Thyroid gland (tissue), 4 donors: ENCODE measurements around the gene COL25A1. TPM values are rescaled to one million over a fixed set of nuclear protein-coding genes. Genes with fewer than 3 reads are reported as not detected.

Experiments used
- DNase-seq, 2 donors: peaks; one replicate each; pipeline ENCODE4 v3.0.0-alpha.2; 2019
- H3K27ac ChIP-seq, 3 donors: fragments of 200-600 bp; sonication (generic); 1 replicate in 2 of 3; 2 replicates in 1 of 3; pipeline ENCODE4 v1.5.1; 2016 to 2019; ENCODE audit warnings: mild to moderate bottlenecking in 1 of 3, moderate library complexity in 1 of 3
- H3K27me3 ChIP-seq: fragments of 200-600 bp; sonication (generic); one replicate; pipeline ENCODE4 v1.5.1; 2019
- H3K36me3 ChIP-seq, 2 donors: fragments of 200-600 bp; sonication (generic); one replicate each; pipeline ENCODE4 v1.5.1; 2016 to 2019
- H3K4me1 ChIP-seq, 2 donors: fragments of 200-600 bp; sonication (generic); one replicate each; pipeline ENCODE4 v1.5.1; 2017 to 2019
- H3K4me3 ChIP-seq, 3 donors: fragments of 200-600 bp; sonication (generic); replicated peaks in 1 of 3; 1 replicate in 2 of 3; 2 replicates in 1 of 3; pipeline ENCODE4 v1.5.1; 2016; ENCODE audit warnings: mild to moderate bottlenecking in 1 of 3
- H3K9me3 ChIP-seq: fragments of 200-600 bp; sonication (generic); one replicate; pipeline ENCODE4 v1.5.1; 2017
- POLR2A ChIP-seq, 2 donors: fragments of 450-650 bp; IDR thresholded peaks; one replicate each; pipeline ENCODE4 v1.6.1; 2017; ENCODE audit warnings: antibody characterized with exemption in 2 of 2, mild to moderate bottlenecking in 2 of 2, moderate library complexity in 1 of 2
- WGBS, 2 donors: methylation state at CpG; one replicate each; pipeline ENCODE4 v1.1.5; 2017; 5-methylcytosine and 5-hydroxymethylcytosine counted together
- intact Hi-C: fragments of 100-400 bp; cut with DNase I; formaldehyde crosslinking; loops from one replicate; pipeline ENCODE4 v1.15.1; 2023
- total RNA-seq, 4 donors: library from RNA; depleted of rRNA; stranded (reverse); fragments of >200 nt; gene quantifications; one replicate each; pipeline ENCODE4 v1.2.3, GENCODE V29; 2016
- TF ChIP-seq, protein P1 (sequence below), 6 experiments: fragments of 200-600 bp in 3 of 6; fragments of 450-650 bp in 3 of 6; sonication (generic) in 3 of 6; IDR thresholded peaks; one replicate each; pipeline ENCODE4 v1.5.1; 2016 to 2019; ENCODE audit warnings: antibody characterized with exemption in 6 of 6, mild to moderate bottlenecking in 2 of 6, inconsistent platforms in 1 of 6, moderate library complexity in 1 of 6

COL25A1 gene
- total RNA-seq, 4 donors from 2014 or later: 5.5 to 21.0 (median 7.1) TPM

DNA sequence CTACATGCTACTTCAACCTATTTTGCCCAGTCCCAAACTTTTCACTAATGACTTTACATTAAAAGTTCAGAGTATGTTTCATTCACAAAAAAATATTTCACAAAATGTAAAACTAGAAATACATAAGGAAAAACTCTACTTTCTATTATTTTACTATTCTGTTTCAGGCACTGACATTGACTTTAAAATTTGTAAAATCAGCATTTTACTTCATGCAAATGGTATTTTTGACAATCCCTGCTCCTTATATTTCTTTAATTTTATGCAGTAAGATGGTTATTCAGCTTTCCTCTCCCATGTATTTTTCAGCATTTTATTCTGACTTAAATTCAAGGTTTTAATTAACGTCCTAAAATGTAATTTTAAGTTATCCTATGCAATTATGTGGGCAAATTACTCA lies 178.5 kb downstream of the COL25A1 start:
- Histone ChIP-seq H3K9me3 (no peaks in the 10 kb centered on the region), H3K4me1 (no peaks in the 10 kb centered on the region), H3K27me3 (no peaks in the 10 kb centered on the region), H3K4me3 (no peak overlapping the region), H3K36me3 (no peaks in the 10 kb centered on the region), H3K27ac (no peak overlapping the region)
- 87 to 98% methylated on average over 1 of the region's 1 CpG for WGBS, 2 donors
- DNase-seq: no peak
- TF ChIP-seq, protein P1, sequence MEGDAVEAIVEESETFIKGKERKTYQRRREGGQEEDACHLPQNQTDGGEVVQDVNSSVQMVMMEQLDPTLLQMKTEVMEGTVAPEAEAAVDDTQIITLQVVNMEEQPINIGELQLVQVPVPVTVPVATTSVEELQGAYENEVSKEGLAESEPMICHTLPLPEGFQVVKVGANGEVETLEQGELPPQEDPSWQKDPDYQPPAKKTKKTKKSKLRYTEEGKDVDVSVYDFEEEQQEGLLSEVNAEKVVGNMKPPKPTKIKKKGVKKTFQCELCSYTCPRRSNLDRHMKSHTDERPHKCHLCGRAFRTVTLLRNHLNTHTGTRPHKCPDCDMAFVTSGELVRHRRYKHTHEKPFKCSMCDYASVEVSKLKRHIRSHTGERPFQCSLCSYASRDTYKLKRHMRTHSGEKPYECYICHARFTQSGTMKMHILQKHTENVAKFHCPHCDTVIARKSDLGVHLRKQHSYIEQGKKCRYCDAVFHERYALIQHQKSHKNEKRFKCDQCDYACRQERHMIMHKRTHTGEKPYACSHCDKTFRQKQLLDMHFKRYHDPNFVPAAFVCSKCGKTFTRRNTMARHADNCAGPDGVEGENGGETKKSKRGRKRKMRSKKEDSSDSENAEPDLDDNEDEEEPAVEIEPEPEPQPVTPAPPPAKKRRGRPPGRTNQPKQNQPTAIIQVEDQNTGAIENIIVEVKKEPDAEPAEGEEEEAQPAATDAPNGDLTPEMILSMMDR (IDR thresholded peaks at IDR 0.05): no peak
- TF ChIP-seq POLR2A (IDR thresholded peaks at IDR 0.05): no peak
- intact Hi-C loops: no loop called here

DNA sequence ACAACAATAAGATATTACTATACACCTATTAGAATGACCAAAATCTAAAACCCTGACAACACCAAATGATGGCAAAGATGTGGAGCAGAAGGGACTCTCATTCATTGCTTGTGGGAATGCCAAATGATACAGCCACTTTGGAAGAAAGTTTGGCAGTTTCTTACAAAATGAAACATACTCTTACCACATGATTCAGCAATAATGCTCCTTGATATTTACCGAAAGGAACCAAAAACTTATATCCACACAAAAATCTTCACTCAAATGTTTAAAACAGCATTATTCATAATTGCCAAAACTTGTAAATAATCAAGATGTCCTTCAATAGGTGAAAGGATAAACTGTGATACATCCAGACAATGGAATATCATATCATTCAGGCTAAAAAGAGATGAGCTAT lies 180.9 kb downstream of the COL25A1 start:
- no peaks in the 10 kb centered on the region for H3K9me3 ChIP-seq
- no peaks in the 10 kb centered on the region for H3K36me3 ChIP-seq
- 92 to 98% methylated on average over 1 of the region's 1 CpG for WGBS, 2 donors
- no peaks in the 10 kb centered on the region for H3K27me3 ChIP-seq
- intact Hi-C loops: no loop called here
- no peak overlapping the region for H3K27ac ChIP-seq
- no peaks in the 10 kb centered on the region for H3K4me1 ChIP-seq
- no peak for TF ChIP-seq POLR2A (IDR thresholded peaks at IDR 0.05)
- TF ChIP-seq, protein P1 (IDR thresholded peaks at IDR 0.05): no peak
- H3K4me3 ChIP-seq: no peak overlapping the region
- DNase-seq: no peak

DNA sequence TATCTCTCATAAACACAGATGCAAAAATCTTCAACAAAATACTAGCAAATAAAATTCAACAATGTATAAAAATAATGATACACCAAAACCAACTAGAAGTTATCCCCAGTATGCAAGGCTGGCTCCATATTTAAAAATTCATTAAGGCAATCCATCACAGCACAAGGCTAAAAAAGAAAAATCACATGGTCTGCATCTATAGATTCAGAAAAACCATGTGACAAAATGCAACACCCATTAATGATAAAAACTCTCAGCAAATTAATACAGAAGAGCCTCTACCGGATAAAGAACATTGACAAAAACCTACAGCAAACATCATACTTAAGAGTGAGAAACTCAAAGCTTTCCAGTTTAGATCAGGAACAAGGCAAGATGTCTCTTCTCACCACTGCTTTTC lies 182.6 kb downstream of the COL25A1 start:
- Histone ChIP-seq H3K4me1 (no peaks in the 10 kb centered on the region), H3K27me3 (no peaks in the 10 kb centered on the region), H3K36me3 (no peaks in the 10 kb centered on the region), H3K9me3 (no peaks in the 10 kb centered on the region), H3K27ac (no peak overlapping the region), H3K4me3 (no peak overlapping the region)
- no peak for TF ChIP-seq POLR2A (IDR thresholded peaks at IDR 0.05)
- TF ChIP-seq, protein P1 (IDR thresholded peaks at IDR 0.05): no peak
- intact Hi-C loops: no loop called here
- 91 to 97% methylated on average over 1 of the region's 1 CpG for WGBS, 2 donors
- no peak for DNase-seq

DNA sequence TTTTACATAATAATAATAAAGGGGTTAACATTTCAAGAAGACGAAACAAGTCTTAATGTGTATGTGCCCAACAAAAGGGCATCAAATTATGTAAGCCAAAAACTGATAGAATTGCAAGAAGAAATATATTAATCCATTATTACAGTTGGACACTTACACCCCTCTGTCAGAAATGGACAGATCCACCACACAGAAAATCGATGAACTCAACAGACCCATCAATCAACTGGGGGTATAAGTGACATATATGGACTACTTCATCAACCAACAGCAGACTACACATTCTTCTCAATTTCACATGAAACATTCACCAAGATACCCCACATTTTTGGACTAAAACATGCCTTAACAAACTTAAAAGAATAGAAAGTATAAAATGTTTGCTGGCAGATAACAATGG lies 183.8 kb downstream of the COL25A1 start:
- no peak for DNase-seq
- TF ChIP-seq, protein P1 (IDR thresholded peaks at IDR 0.05): no peak
- no peak for TF ChIP-seq POLR2A (IDR thresholded peaks at IDR 0.05)
- no peaks in the 10 kb centered on the region for H3K27me3 ChIP-seq
- H3K4me3 ChIP-seq: no peak overlapping the region
- H3K36me3 ChIP-seq: no peaks in the 10 kb centered on the region
- H3K27ac ChIP-seq: no peak overlapping the region
- WGBS, 2 donors: 91% methylated on average over 2 of the region's 2 CpGs
- no peaks in the 10 kb centered on the region for H3K4me1 ChIP-seq
- intact Hi-C loops: no loop called here
- H3K9me3 ChIP-seq: no peaks in the 10 kb centered on the region

DNA sequence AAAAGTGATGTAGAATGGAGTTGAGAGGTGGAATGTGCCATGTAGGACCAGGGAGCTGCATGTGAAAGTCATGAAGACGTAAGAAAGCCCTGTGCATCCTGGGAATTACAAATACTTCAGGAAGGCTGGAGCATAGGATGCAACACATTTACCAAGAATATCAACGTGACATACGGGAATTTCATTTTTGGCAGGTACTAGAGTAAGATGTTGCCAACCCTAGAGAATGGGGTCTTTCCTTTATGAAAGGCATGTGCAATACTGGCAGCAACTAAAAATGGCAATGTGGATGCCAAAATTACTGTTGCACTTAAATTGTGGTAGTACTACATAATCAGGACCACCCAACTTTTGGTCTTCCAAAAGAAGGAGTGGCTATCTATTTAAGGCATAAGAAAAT lies 188.0 kb downstream of the COL25A1 start:
- Histone ChIP-seq H3K4me3 (no peak overlapping the region), H3K27me3 (no peaks in the 10 kb centered on the region), H3K27ac (no peak overlapping the region), H3K4me1 (no peaks in the 10 kb centered on the region), H3K9me3 (no peaks in the 10 kb centered on the region), H3K36me3 (no peaks in the 10 kb centered on the region)
- intact Hi-C loops: no loop called here
- WGBS, 2 donors: 87 to 90% methylated on average over 3 of the region's 3 CpGs
- no peak for DNase-seq
- TF ChIP-seq, protein P1 (IDR thresholded peaks at IDR 0.05): no peak
- TF ChIP-seq POLR2A (IDR thresholded peaks at IDR 0.05): no peak
